MCF 10A (cell line): ENCODE data around the gene TSC22D1. TPM values are rescaled to one million over a fixed set of nuclear protein-coding genes. Genes with fewer than 3 reads are reported as not detected.

Experiments used
- BruUV-seq: library from RNA; stranded (reverse); fragments of 400-500 nt; replicated peaks from 2 replicates; lab custom pipeline; 2021; lab: Mats Ljungman, UMichigan
- CTCF ChIA-PET: fragments of 300-600 bp; sonication (Branson Sonifier 250); formaldehyde crosslinking; extraction: SDS; loops from one replicate; lab custom pipeline; 2021; ENCODE audit warnings: antibody characterized with exemption, inconsistent platforms; lab: Yijun Ruan, JAX
- POLR2A ChIA-PET: fragments of 300-600, 350-650 bp; sonication (Branson Sonifier 250); formaldehyde crosslinking; extraction: SDS; loops from one replicate; lab custom pipeline; 2020; ENCODE audit warnings: antibody characterized with exemption, inconsistent platforms; lab: Yijun Ruan, JAX
- DNase-seq: peaks from one replicate; pipeline ENCODE4 v3.0.0-alpha.2; 2018; ENCODE audit not compliant: unreplicated experiment
- H3K27ac Mint-ChIP-seq: one replicate; pipeline ENCODE4 v1.8.0; 2022; ENCODE audit warnings: mild to moderate bottlenecking, low read depth, mixed read lengths; ENCODE audit not compliant: unreplicated experiment
- H3K27me3 Mint-ChIP-seq: one replicate; pipeline ENCODE4 v1.8.0; 2022; ENCODE audit warnings: mixed read lengths; ENCODE audit not compliant: insufficient read depth, unreplicated experiment
- H3K36me3 Mint-ChIP-seq: one replicate; pipeline ENCODE4 v1.8.0; 2022; ENCODE audit warnings: mild to moderate bottlenecking, moderate library complexity, mixed read lengths; ENCODE audit not compliant: insufficient read depth, unreplicated experiment
- H3K4me1 Mint-ChIP-seq: one replicate; pipeline ENCODE4 v1.8.0; 2022; ENCODE audit warnings: mixed read lengths; ENCODE audit not compliant: insufficient read depth, unreplicated experiment
- H3K4me3 Mint-ChIP-seq: one replicate; pipeline ENCODE4 v1.8.0; 2022; ENCODE audit warnings: mild to moderate bottlenecking, moderate library complexity, mixed read lengths; ENCODE audit not compliant: unreplicated experiment
- H3K9me3 Mint-ChIP-seq: one replicate; pipeline ENCODE4 v1.8.0; 2022; ENCODE audit warnings: mixed read lengths; ENCODE audit not compliant: unreplicated experiment
- intact Hi-C: fragments of 100-400 bp; cut with micrococcal nuclease; formaldehyde crosslinking; loops from 2 replicates; pipeline ENCODE4 v1.14.1; 2022
- total RNA-seq: library from RNA; stranded (reverse); gene quantifications from 2 replicates; pipeline ENCODE4 v1.2.3, GENCODE V29; 2022
- TF ChIP-seq, protein P1 (sequence below): fragments of 200-600 bp; IDR thresholded peaks from one replicate; pipeline ENCODE4 v1.8.0; 2022; ENCODE audit warnings: antibody characterized with exemption, mild to moderate bottlenecking; ENCODE audit not compliant: unreplicated experiment

Gene TSC22D1
- total RNA-seq, 1 experiment from 2014 or later, result 153 TPM

DNA sequence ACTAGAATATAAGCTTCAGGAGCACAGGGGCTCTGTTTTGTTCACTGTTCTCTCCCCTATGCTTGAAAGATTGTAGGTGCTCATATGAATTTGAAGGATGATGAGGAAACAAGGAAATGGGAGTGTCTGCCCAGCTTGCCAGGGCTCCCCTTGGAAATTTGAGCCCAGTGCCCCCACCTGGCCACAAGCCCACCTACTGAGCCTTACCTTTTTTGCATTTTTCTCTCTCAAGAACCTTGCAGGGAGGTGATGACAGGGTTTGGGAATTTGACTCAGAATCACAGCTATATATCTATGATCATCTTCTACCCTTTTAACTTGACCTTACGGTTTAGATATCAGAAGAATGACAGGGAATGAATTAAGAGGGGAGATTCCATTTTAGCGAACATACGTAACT, 168.8 kb downstream of the TSC22D1 start:
- no peak for DNase-seq
- no peaks in the 10 kb centered on the region for H3K4me1 Mint-ChIP-seq
- BruUV-seq, result no TSS peak
- ChIA-PET POLR2A (interaction anchor here (0.9 to 2.1 kb wide), 2 partner anchors 27 to 84 kb away, joined by 4 to 6 read pairs; no protein-coding TSS in a partner anchor), CTCF (interaction anchor here (1.1 kb wide), 1 partner anchor 9 kb away, joined by 4 read pairs; no protein-coding TSS in a partner anchor)
- no peaks in the 10 kb centered on the region for H3K27me3 Mint-ChIP-seq
- H3K9me3 Mint-ChIP-seq, result no peaks in the 10 kb centered on the region
- TF ChIP-seq, protein P1, sequence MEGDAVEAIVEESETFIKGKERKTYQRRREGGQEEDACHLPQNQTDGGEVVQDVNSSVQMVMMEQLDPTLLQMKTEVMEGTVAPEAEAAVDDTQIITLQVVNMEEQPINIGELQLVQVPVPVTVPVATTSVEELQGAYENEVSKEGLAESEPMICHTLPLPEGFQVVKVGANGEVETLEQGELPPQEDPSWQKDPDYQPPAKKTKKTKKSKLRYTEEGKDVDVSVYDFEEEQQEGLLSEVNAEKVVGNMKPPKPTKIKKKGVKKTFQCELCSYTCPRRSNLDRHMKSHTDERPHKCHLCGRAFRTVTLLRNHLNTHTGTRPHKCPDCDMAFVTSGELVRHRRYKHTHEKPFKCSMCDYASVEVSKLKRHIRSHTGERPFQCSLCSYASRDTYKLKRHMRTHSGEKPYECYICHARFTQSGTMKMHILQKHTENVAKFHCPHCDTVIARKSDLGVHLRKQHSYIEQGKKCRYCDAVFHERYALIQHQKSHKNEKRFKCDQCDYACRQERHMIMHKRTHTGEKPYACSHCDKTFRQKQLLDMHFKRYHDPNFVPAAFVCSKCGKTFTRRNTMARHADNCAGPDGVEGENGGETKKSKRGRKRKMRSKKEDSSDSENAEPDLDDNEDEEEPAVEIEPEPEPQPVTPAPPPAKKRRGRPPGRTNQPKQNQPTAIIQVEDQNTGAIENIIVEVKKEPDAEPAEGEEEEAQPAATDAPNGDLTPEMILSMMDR, result no peak
- H3K4me3 Mint-ChIP-seq, result no peak overlapping the region
- intact Hi-C loops, result no loop called here
- no peak overlapping the region for H3K27ac Mint-ChIP-seq
- no peaks in the 10 kb centered on the region for H3K36me3 Mint-ChIP-seq

DNA sequence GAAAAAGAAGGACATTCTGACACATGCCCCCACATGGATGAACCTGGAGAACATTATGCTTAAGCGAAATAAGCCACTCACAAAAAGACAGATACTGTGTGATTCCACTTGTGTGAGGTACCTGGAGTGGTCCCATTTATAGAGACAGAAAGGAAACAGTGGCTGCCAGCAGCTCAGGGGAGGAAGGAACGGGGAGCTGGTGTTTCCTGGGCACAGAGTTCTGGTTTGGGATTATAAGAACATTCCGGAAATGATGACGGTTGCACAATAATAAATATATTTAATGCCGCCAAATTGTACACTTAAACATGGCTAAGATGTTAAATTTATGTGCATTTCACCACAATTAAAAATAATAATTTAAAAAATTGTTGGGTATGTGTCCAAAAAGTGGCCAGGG, 169.5 kb downstream of the TSC22D1 start:
- no peak for DNase-seq
- Mint-ChIP-seq H3K4me3 (no peak overlapping the region), H3K27ac (no peak overlapping the region), H3K4me1 (no peaks in the 10 kb centered on the region), H3K27me3 (no peaks in the 10 kb centered on the region), H3K36me3 (no peaks in the 10 kb centered on the region), H3K9me3 (no peaks in the 10 kb centered on the region)
- CTCF ChIA-PET, result no interaction called here
- no TSS peak for BruUV-seq
- POLR2A ChIA-PET, result interaction anchor here (0.6 to 2.1 kb wide), 5 partner anchors 11 to 83 kb away, joined by 3 to 6 read pairs (median 4); no protein-coding TSS in a partner anchor
- TF ChIP-seq, protein P1, result no peak
- intact Hi-C loops, result no loop called here

DNA sequence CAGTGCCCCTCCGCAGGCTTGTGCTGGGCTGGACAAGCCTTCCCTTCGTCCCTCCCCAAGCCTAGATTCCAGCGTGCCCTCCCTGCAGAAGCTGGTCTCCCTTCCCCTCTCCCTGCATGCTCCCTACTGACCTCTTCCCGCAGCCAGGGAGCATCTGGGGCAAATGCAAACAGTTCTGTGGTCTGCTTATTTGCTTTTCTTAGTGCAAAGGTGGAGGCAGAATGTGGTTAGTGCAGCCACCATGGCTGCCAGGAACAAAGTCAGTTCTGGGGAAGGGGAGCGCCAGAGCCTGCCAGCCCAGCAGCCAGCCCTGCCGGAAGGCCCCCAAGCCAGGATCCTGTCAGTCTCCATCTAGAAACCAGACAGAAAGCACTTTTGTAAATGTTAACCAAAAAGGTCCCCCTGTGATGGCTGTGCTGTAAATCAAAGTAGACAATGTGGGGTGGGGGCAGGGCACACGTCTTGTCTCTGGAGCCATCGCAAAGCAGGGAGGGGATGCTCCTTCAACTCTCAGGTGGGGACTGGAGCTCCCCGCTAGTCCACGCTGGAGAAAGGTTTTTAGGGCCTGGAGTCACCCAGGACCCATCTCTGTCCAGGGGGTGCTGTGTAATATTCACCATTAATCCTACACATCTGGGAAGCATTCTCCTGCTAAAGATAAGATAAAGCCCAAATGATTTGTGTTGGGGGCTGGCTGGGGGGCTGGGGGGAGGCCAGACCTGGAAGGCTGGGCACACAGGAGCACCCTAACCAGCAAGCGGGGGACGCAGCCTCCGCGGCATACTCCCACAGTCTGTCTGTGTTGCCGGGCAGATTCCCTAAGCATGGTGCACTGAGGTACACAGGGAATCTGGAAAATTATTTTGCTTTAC, 171.6 kb downstream of the TSC22D1 start:
- Mint-ChIP-seq H3K4me1 (no peaks in the 10 kb centered on the region), H3K4me3 (no peak overlapping the region), H3K9me3 (no peaks in the 10 kb centered on the region), H3K27me3 (no peaks in the 10 kb centered on the region), H3K27ac (no peak overlapping the region), H3K36me3 (no peaks in the 10 kb centered on the region)
- ChIA-PET CTCF (interaction anchor here (0.7 kb wide), 1 partner anchor 14 kb away, joined by 3 read pairs; no protein-coding TSS in a partner anchor), POLR2A (interaction anchor here (0.7 to 1.4 kb wide), 2 partner anchors 33 to 45 kb away, joined by 3 read pairs; no protein-coding TSS in a partner anchor)
- intact Hi-C loops, result no loop called here
- no peak for DNase-seq
- TF ChIP-seq, protein P1, result no peak
- no TSS peak for BruUV-seq

DNA sequence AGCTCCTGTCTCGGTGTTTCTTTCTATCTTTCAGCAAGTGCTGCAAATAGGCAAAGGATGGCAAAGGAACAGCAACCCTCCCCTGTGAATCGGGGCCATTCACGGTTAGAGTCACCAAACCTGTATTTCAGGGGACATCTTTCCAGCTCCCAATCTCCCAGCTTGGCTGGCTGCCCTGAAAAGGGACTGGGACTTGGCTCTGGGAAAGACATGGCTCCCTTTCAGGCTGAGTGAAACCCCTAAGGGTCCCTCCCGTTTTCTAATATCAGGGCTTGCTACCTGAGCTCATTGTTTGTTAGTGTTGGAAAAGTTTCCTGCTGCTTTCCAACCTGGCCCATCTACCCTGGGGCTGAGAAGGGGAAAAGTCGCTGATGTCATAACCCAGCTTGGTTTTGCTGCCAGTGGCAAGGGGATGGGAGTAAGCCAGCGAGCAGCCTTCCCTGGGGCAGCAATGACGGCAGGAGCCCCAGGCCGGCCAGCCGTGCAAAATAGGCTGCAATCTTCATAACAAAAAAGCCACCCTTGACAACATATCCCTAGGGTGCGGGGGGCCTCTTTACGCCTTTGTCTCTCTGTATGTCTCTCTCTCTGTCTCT, 172.6 kb downstream of the TSC22D1 start:
- BruUV-seq, result no TSS peak
- no peak overlapping the region for H3K27ac Mint-ChIP-seq

More for the DNA sequence above, 172.6 kb downstream of the TSC22D1 start:
- DNase-seq, result peak; percentile 7
- ChIA-PET POLR2A (interaction anchor here (0.7 to 1.4 kb wide), 3 partner anchors 33 to 44 kb away, joined by 3 read pairs; no protein-coding TSS in a partner anchor), CTCF (no interaction called here)
- Mint-ChIP-seq H3K27me3 (no peaks in the 10 kb centered on the region), H3K9me3 (no peaks in the 10 kb centered on the region), H3K4me3 (no peak overlapping the region), H3K4me1 (no peaks in the 10 kb centered on the region), H3K36me3 (no peaks in the 10 kb centered on the region)
- TF ChIP-seq, protein P1, result no peak
- intact Hi-C loops, result no loop called here
